ENCODE data around the gene NCAN.

GRCh38 chr19:19211499-19212420 is at the start of gene NCAN:
- no peak for TF ChIP-seq EZH2phosphoT487 (IDR thresholded peaks at IDR 0.05; ENCODE audit: borderline replicate concordance)
- no peak for TF ChIP-seq CTCF (conservative IDR thresholded peaks at IDR 0.05; ENCODE audit: low read length)
